Bronchial epithelial cell (primary cell): ENCODE results near the gene IGFLR1. TPM values are rescaled to one million over a fixed set of nuclear protein-coding genes. Genes with fewer than 3 reads are reported as not detected.
"Not testable (repeated sequence)": the region's sequence is repeated elsewhere in the genome, so short reads cannot be mapped to it uniquely, and the experiment has no call there.

Source experiments
- DNase-seq: peaks from one replicate; pipeline ENCODE4 v3.0.0-alpha.2; 2010; ENCODE audit warnings: low read depth
- FAIRE-seq: peaks from 2 replicates; lab custom pipeline; 2011; peaks lifted over from hg19 to GRCh38; lab: Jason Lieb, UNC
- H3K27me3 ChIP-seq: 2 replicates; pipeline ENCODE4 v1.5.1; 2011; ENCODE audit warnings: low read length; ENCODE audit not compliant: control insufficient read depth, insufficient read depth
- H3K36me3 ChIP-seq: 2 replicates; pipeline ENCODE4 v1.5.1; 2011; ENCODE audit warnings: low read length; ENCODE audit not compliant: control insufficient read depth, insufficient read depth
- H3K4me3 ChIP-seq: 2 replicates; pipeline ENCODE4 v1.5.1; 2011; ENCODE audit warnings: mild to moderate bottlenecking, low read depth, low read length, control low read depth
- CTCF ChIP-seq: IDR thresholded peaks from 2 replicates; pipeline ENCODE4 v1.5.1; 2011; ENCODE audit warnings: mild to moderate bottlenecking, moderate library complexity, low read length, control low read depth, inconsistent platforms; ENCODE audit not compliant: insufficient read depth, severe bottlenecking
- total RNA-seq: library from RNA; depleted of rRNA; stranded (reverse); fragments of >200 nt; gene quantifications from 2 replicates; pipeline ENCODE4 v1.2.1, GENCODE V29; 2014

IGFLR1 gene
- total RNA-seq, 1 donor from 2014 or later = 0.26 TPM

DNA sequence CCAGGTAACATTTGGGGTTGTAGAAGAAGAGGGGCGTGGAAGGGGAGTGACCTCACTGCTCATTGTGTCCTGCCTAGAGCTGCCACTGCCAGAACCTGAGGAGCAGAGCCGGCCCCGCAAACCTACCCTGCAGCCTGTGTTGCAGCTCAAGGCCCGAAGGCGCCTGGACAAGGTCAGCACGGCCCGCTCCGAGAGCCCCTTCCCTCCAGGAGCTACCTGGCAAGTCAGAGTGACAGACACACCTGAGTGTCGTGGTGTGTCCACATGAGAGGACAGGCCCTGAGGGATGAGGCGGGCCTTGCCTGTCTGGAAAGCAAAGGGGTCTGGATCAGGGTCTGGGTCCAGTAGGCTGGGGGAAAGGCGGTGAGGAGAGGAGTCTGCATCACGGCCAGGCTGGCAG, 17.7 kb downstream of the IGFLR1 start:
- Histone ChIP-seq H3K36me3 (peaks cover 62% of the 10 kb centered on the region), H3K27me3 (no peaks in the 10 kb centered on the region), H3K4me3 (no peak overlapping the region)
- no peak for DNase-seq
- no peak for FAIRE-seq
- TF ChIP-seq CTCF = no peak

- peaks cover 62% of the 10 kb centered on the region for H3K36me3 ChIP-seq
- DNase-seq, H3K27me3 ChIP-seq, FAIRE-seq, H3K4me3 ChIP-seq: not testable (repeated sequence)
Measured at GRCh38 chr19:35724132-35724531, 18.1 kb downstream of the IGFLR1 start.

- H3K4me3 ChIP-seq = no peak overlapping the region
- DNase-seq (no peak), FAIRE-seq (no peak)
- peaks cover 60% of the 10 kb centered on the region for H3K36me3 ChIP-seq
- TF ChIP-seq CTCF = no peak
- no peaks in the 10 kb centered on the region for H3K27me3 ChIP-seq
Measured at GRCh38 chr19:35723671-35724070, 18.6 kb downstream of the IGFLR1 start.

DNA sequence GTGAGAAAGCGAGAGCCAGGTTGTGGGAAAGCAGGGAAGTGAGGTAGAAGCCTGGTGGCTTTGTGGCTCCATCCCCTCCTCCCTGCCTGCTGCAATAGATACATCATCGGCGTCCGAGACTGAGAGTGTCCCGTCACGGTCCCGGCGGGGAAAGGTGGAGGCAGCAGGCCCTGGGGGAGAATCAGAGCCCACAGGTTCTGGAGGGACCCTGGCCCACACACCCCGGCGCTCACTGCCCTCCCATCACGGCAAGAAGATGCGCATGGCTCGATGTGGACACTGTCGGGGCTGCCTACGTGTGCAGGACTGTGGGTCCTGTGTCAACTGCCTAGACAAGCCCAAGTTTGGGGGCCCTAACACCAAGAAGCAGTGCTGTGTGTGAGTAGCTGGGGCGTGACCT, 19.4 kb downstream of the IGFLR1 start:
- no peak for FAIRE-seq
- H3K4me3 ChIP-seq = no peak overlapping the region
- H3K27me3 ChIP-seq = no peaks in the 10 kb centered on the region

GRCh38 chr19:35722461-35722860, 19.8 kb downstream of the IGFLR1 start:
- Histone ChIP-seq H3K27me3 (no peaks in the 10 kb centered on the region), H3K36me3 (peaks cover 50% of the 10 kb centered on the region), H3K4me3 (no peak overlapping the region)
- TF ChIP-seq CTCF = no peak
- no peak for FAIRE-seq
- no peak for DNase-seq

More for the DNA sequence above, 19.4 kb downstream of the IGFLR1 start:
- no peak for DNase-seq
- no peak for TF ChIP-seq CTCF
- H3K36me3 ChIP-seq = peaks cover 54% of the 10 kb centered on the region

DNA sequence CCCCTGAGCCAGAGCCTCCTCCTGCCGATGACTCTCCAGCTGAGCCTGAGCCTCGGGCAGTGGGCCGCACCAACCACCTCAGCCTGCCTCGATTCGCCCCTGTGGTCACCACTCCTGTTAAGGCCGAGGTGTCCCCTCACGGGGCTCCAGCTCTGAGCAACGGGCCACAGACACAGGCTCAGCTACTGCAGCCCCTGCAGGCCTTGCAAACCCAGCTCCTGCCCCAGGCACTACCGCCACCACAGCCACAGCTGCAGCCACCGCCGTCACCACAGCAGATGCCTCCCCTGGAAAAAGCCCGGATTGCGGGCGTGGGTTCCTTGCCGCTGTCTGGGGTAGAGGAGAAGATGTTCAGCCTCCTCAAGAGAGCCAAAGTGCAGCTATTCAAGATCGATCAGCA, 20.9 kb downstream of the IGFLR1 start:
- Histone ChIP-seq H3K27me3 (no peaks in the 10 kb centered on the region), H3K4me3 (no peak overlapping the region), H3K36me3 (peaks cover 46% of the 10 kb centered on the region)
- DNase-seq (no peak), FAIRE-seq (no peak)
- TF ChIP-seq CTCF = no peak
